ENCODE results near the gene NR1I3.

DNA sequence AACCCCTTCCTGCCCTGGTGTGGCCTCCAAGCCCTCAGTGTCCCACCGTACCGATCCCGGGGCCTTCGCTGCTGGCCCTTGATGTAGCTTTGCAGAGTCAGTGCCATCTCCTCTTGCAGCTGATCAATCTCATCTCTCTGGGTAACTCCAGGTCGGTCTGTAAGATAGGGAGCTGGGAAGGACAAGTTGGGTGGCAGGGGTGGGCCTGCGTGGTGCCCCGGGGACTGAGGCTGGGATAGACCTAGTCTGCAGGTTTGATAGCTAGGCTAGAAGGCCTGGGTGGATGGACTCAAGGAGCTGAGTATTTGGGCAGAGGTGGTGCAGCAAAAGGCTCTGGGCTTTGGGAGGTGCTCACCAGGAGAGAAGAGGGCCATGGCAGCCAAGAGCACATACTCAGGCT lies 7.2 kb downstream of the NR1I3 start:
- no peak for TF ChIP-seq BHLHE40 (IDR thresholded peaks at IDR 0.05; ENCODE audit: borderline replicate concordance)
- no peak for TF ChIP-seq FOXA1 (IDR thresholded peaks at IDR 0.05)
- TF ChIP-seq SP1 (IDR thresholded peaks at IDR 0.05): no peak
- no peak for TF ChIP-seq TARDBP (IDR thresholded peaks at IDR 0.05)
- no peak for TF ChIP-seq FOXK2 (IDR thresholded peaks at IDR 0.05)
- no peak for TF ChIP-seq FOXM1 (IDR thresholded peaks at IDR 0.05; ENCODE audit: borderline replicate concordance)

Measured in HEK293T (cell line).